ENCODE data around the gene DCLK1. TPM values are rescaled to one million over a fixed set of nuclear protein-coding genes. Genes with fewer than 3 reads are reported as not detected.

Gene DCLK1
- total RNA-seq, 1 experiment from 2014 or later, result 36.2 TPM

- no peaks in the 10 kb centered on the region for H3K23me2 ChIP-seq (ENCODE audit: insufficient read length, low read depth, low read length, poor library complexity, severe bottlenecking)
- no peak overlapping the region for H3K18ac ChIP-seq (ENCODE audit: insufficient read length, low read depth, low read length)
- H2BK12ac ChIP-seq (ENCODE audit: insufficient read length, low read depth, low read length), result no peak overlapping the region
- WGBS (ENCODE audit: extremely low coverage, insufficient read length, low lambda C conversion rate), result no CpG with 5 or more reads among the region's 1 CpG
- no peak overlapping the region for H2BK5ac ChIP-seq (ENCODE audit: insufficient read length, low read length)
- H3K23ac ChIP-seq (ENCODE audit: insufficient read length, low read depth, low read length), result no peak overlapping the region
- H2BK120ac ChIP-seq (ENCODE audit: low read depth, low read length, poor library complexity, severe bottlenecking), result no peak overlapping the region
- no peak overlapping the region for H3K14ac ChIP-seq (ENCODE audit: insufficient read depth, low read length)
- no peak for DNase-seq
- no peak overlapping the region for H3K4me2 ChIP-seq (ENCODE audit: insufficient read depth, insufficient read length, low read length)
- no peaks in the 10 kb centered on the region for H3K27me3 ChIP-seq (ENCODE audit: insufficient read depth, low read length)
- H3K27me3 Mint-ChIP-seq (ENCODE audit: low read depth), result no peaks in the 10 kb centered on the region; the same call in 1 of the 2 replicates
- H4K91ac ChIP-seq (ENCODE audit: insufficient read length, low read depth, low read length), result no peak overlapping the region
- no peak overlapping the region for H3K27ac ChIP-seq (ENCODE audit: insufficient read length, low read depth, low read length)
- no peak overlapping the region for H2BK15ac ChIP-seq (ENCODE audit: low read depth, low read length)
- H3T11ph ChIP-seq (ENCODE audit: low read length), result no peak overlapping the region
- no peak overlapping the region for H2AFZ ChIP-seq (ENCODE audit: low read length)
- TF ChIP-seq CTCF (conservative IDR thresholded peaks at IDR 0.05), result no peak
- H3K36me3 Mint-ChIP-seq (ENCODE audit: insufficient read depth in 1 of 3, low read depth in 3 of 3), result no peaks in the 10 kb centered on the region; a peak in 1 of 7 replicates
- H2BK20ac ChIP-seq (ENCODE audit: low read depth, low read length, poor library complexity, severe bottlenecking), result no peak overlapping the region
- H3K79me2 ChIP-seq (ENCODE audit: insufficient read depth, low read length), result no peaks in the 10 kb centered on the region
- no peak overlapping the region for H4K5ac ChIP-seq (ENCODE audit: insufficient read length, low read depth, low read length)
- H3K4me3 Mint-ChIP-seq, result no peak overlapping the region
- no peaks in the 10 kb centered on the region for H3K4me1 Mint-ChIP-seq
- 0 out of 2 replicates have a peak, but pooled peaks cover 5% of the 10 kb centered on the region for H3K4me1 ChIP-seq (ENCODE audit: insufficient read depth, low read length)
- H3K27ac Mint-ChIP-seq, result no peak overlapping the region
- no peak overlapping the region for H3K9ac ChIP-seq (ENCODE audit: extremely low read depth, insufficient read length, low read length)
- no peak overlapping the region for H2AK5ac ChIP-seq (ENCODE audit: insufficient read length, low read length)
- no peaks in the 10 kb centered on the region for H3K9me3 ChIP-seq (ENCODE audit: control insufficient read depth, low read depth, low read length)
- no peak overlapping the region for H3K4ac ChIP-seq (ENCODE audit: low read depth, low read length)
- no peaks in the 10 kb centered on the region for H4K20me1 ChIP-seq (ENCODE audit: control insufficient read depth, insufficient read depth, insufficient read length)
- H3K79me1 ChIP-seq (ENCODE audit: insufficient read depth, low read depth, low read length, poor library complexity, severe bottlenecking), result no peaks in the 10 kb centered on the region
- H3K9me3 Mint-ChIP-seq, result no peaks in the 10 kb centered on the region
- H4K8ac ChIP-seq (replicated peaks; ENCODE audit: insufficient read length, low read depth, low read length), result no peak overlapping the region
- H3K56ac ChIP-seq (ENCODE audit: insufficient read length, low read depth, low read length), result no peak overlapping the region
Observed at GRCh38 chr13:36115306-36115705, 15.9 kb downstream of the DCLK1 start.
